GM23248 (cell line): ENCODE data around the gene PCDHGB3. TPM values are rescaled to one million over a fixed set of nuclear protein-coding genes. Genes with fewer than 3 reads are reported as not detected.
"Not testable (repeated sequence)": the region's sequence is repeated elsewhere in the genome, so short reads cannot be mapped to it uniquely, and the experiment has no call there.

Experiments used
- DNase-seq: peaks from one replicate; pipeline ENCODE4 v3.0.0-alpha.2; 2015
- H2AFZ ChIP-seq: fragments of 200-600 bp; sonication (generic); 2 replicates; pipeline ENCODE4 v1.6.1; 2016; ENCODE audit warnings: antibody characterized with exemption
- H3F3A ChIP-seq: fragments of 200-600 bp; sonication (generic); 2 replicates; pipeline ENCODE4 v1.6.1; 2016; ENCODE audit warnings: mild to moderate bottlenecking, antibody characterized with exemption, mixed run types; ENCODE audit not compliant: insufficient read depth
- H3K27ac ChIP-seq: fragments of 200-600 bp; sonication (generic); 2 replicates; pipeline ENCODE4 v1.5.1; 2016; ENCODE audit warnings: mild to moderate bottlenecking
- H3K27me3 ChIP-seq: fragments of 200-600 bp; sonication (generic); replicated peaks from 2 replicates; pipeline ENCODE4 v1.6.1; 2016; ENCODE audit warnings: mild to moderate bottlenecking; ENCODE audit not compliant: insufficient read depth
- H3K36me3 ChIP-seq: fragments of 200-600 bp; sonication (generic); 2 replicates; pipeline ENCODE4 v1.6.1; 2016; ENCODE audit warnings: low read depth, mild to moderate bottlenecking
- H3K4me1 ChIP-seq: fragments of 200-600 bp; sonication (generic); 2 replicates; pipeline ENCODE4 v1.6.1; 2016; ENCODE audit warnings: mild to moderate bottlenecking; ENCODE audit not compliant: insufficient read depth
- H3K4me2 ChIP-seq: fragments of 200-600 bp; sonication (generic); one replicate; pipeline ENCODE4 v1.6.1; 2016; ENCODE audit warnings: mild to moderate bottlenecking; ENCODE audit not compliant: unreplicated experiment
- H3K4me3 ChIP-seq: fragments of 200-600 bp; sonication (generic); 2 replicates; pipeline ENCODE4 v1.5.1; 2016; ENCODE audit warnings: mild to moderate bottlenecking
- H3K79me2 ChIP-seq: fragments of 200-600 bp; sonication (generic); 2 replicates; pipeline ENCODE4 v1.6.1; 2016; ENCODE audit warnings: mild to moderate bottlenecking; ENCODE audit not compliant: insufficient read depth
- H3K9ac ChIP-seq: fragments of 200-600 bp; sonication (generic); 2 replicates; pipeline ENCODE4 v1.6.1; 2016; ENCODE audit warnings: mild to moderate bottlenecking
- H3K9me2 ChIP-seq: fragments of 200-600 bp; sonication (generic); 2 replicates; pipeline ENCODE4 v1.6.1; 2016; ENCODE audit warnings: mixed run types, mild to moderate bottlenecking, moderate library complexity; ENCODE audit not compliant: insufficient read depth
- H3K9me3 ChIP-seq: fragments of 200-600 bp; sonication (generic); one replicate; pipeline ENCODE4 v1.6.1; 2017; ENCODE audit warnings: low read depth
- H4K20me1 ChIP-seq: fragments of 200-600 bp; sonication (generic); 2 replicates; pipeline ENCODE4 v1.6.0; 2016; ENCODE audit not compliant: insufficient read depth
- EZH2 ChIP-seq: fragments of 200-600 bp; sonication (generic); IDR thresholded peaks from 2 replicates; pipeline ENCODE4 v1.6.1; 2018; ENCODE audit warnings: antibody characterized with exemption, mild to moderate bottlenecking; ENCODE audit not compliant: insufficient read depth, poor library complexity, severe bottlenecking
- EZH2phosphoT487 ChIP-seq: fragments of 200-600 bp; sonication (generic); IDR thresholded peaks from 2 replicates; pipeline ENCODE4 v1.6.1; 2018; ENCODE audit warnings: antibody characterized with exemption, moderate library complexity, mild to moderate bottlenecking, low read depth; ENCODE audit not compliant: insufficient read depth
- WGBS, 2 experiments: methylation state at CpG; one replicate each; pipeline ENCODE4 v1.1.6; 2015 to 2017; ENCODE audit warnings: low lambda C conversion rate in 2 of 2, low coverage in 1 of 2; ENCODE audit errors: missing lambda C conversion rate in 2 of 2; 5-methylcytosine and 5-hydroxymethylcytosine counted together
- in situ Hi-C: fragments of 300-500 bp; cut with MboI; formaldehyde crosslinking; loops from 2 replicates; pipeline ENCODE4 v1.15.0; 2020
- polyA plus RNA-seq: library from polyadenylated mRNA; unstranded; fragments of >200 nt; fragmentation: Nextera tagmentation; extraction: Ambion mirVana; gene quantifications from 2 replicates; pipeline ENCODE4 v1.2.1, GENCODE V29; 2016
- total RNA-seq: library from RNA; depleted of rRNA; stranded (reverse); fragments of >200 nt; shearing (Covaris generic); gene quantifications from 2 replicates; pipeline ENCODE4 v1.2.3, GENCODE V29; 2014

The PCDHGB3 gene
- total and polyA plus RNA-seq, 2 experiments from 2014 or later, result 0.95 to 4.0 TPM

GRCh38 chr5:141373673-141374317 lies 3.8 kb downstream of the PCDHGB3 start, which contains the start of gene PCDHGA6:
Gene PCDHGA6, plus strand, starts transcription at chr5:141373891. Its CDS starts 193 bp downstream, at chr5:141374084.
- no peaks in the 10 kb centered on the region for H3K27me3 ChIP-seq
- no peaks in the 10 kb centered on the region for H3F3A ChIP-seq
- no peaks in the 10 kb centered on the region for H3K36me3 ChIP-seq
- H3K4me3 ChIP-seq, result peak within 1 kb of the TSS; percentile 77
- no peaks in the 10 kb centered on the region for H3K4me1 ChIP-seq
- H3K27ac ChIP-seq, result peak within 1 kb of the TSS; percentile 44
- WGBS, 2 experiments, result 13 to 20% methylated on average over 27 of the region's 27 CpGs
- peak within 1 kb of the TSS; percentile 67 for H3K9ac ChIP-seq
- in situ Hi-C loops, result no loop called here
- H3K9me3 ChIP-seq, result no peaks in the 10 kb centered on the region
- peak; percentile 64 for DNase-seq
- TF ChIP-seq EZH2phosphoT487 (no peak), EZH2 (no peak)
- H2AFZ ChIP-seq, result peak within 1 kb of the TSS; percentile 92
- H3K79me2 ChIP-seq, result no peaks in the 10 kb centered on the region
- H4K20me1 ChIP-seq, result no peaks in the 10 kb centered on the region
- no peaks in the 10 kb centered on the region for H3K9me2 ChIP-seq
- peak within 1 kb of the TSS; percentile 80 for H3K4me2 ChIP-seq

GRCh38 chr5:141374627-141375026 lies 4.6 kb downstream of the PCDHGB3 start:
- no peaks in the 10 kb centered on the region for H3K27me3 ChIP-seq
- no peaks in the 10 kb centered on the region for H3K9me2 ChIP-seq
- no peaks in the 10 kb centered on the region for H4K20me1 ChIP-seq
- H3K4me2 ChIP-seq, result peak overlapping the region; percentile 80
- no peaks in the 10 kb centered on the region for H3K4me1 ChIP-seq
- no peaks in the 10 kb centered on the region for H3K9me3 ChIP-seq
- H3K4me3 ChIP-seq, result peak overlapping the region; percentile 77
- TF ChIP-seq EZH2 (no peak), EZH2phosphoT487 (no peak)
- DNase-seq, result no peak
- in situ Hi-C loops, result no loop called here
- no peak overlapping the region for H3K9ac ChIP-seq
- H3K36me3 ChIP-seq, result no peaks in the 10 kb centered on the region
- H3K27ac ChIP-seq, result no peak overlapping the region
- H2AFZ ChIP-seq, result peak overlapping the region; percentile 92
- H3F3A ChIP-seq, result no peaks in the 10 kb centered on the region
- WGBS, 2 experiments, result 53 to 61% methylated on average over 14 of the region's 14 CpGs
- no peaks in the 10 kb centered on the region for H3K79me2 ChIP-seq

GRCh38 chr5:141375444-141376155 lies 5.6 kb downstream of the PCDHGB3 start:
- H3K36me3 ChIP-seq, H4K20me1 ChIP-seq, H3K4me3 ChIP-seq, H3K27me3 ChIP-seq, H2AFZ ChIP-seq, H3K9ac ChIP-seq, DNase-seq, H3K4me1 ChIP-seq, H3K79me2 ChIP-seq, H3F3A ChIP-seq, H3K27ac ChIP-seq, in situ Hi-C loops, H3K4me2 ChIP-seq, H3K9me3 ChIP-seq, H3K9me2 ChIP-seq: not testable (repeated sequence)
- WGBS, 2 experiments, result 53 to 66% methylated on average over 32 to 34 of the region's 48 CpGs

- no peaks in the 10 kb centered on the region for H4K20me1 ChIP-seq
- no peak for TF ChIP-seq EZH2phosphoT487
- no peak for TF ChIP-seq EZH2
- no peaks in the 10 kb centered on the region for H3K79me2 ChIP-seq
- in situ Hi-C loops, result no loop called here
- H3K36me3 ChIP-seq, result no peaks in the 10 kb centered on the region
- no peak within 1 kb of the TSS for H3K4me2 ChIP-seq
- H3F3A ChIP-seq, result no peaks in the 10 kb centered on the region
- no peaks in the 10 kb centered on the region for H3K9me2 ChIP-seq
- 34 to 38% methylated on average over 36 to 37 of the region's 37 CpGs for WGBS, 2 experiments
- H2AFZ ChIP-seq, result no peak within 1 kb of the TSS; the same call in 1 of the 2 replicates
- H3K9me3 ChIP-seq, result no peaks in the 10 kb centered on the region
- no peak for DNase-seq
- H3K27ac ChIP-seq, result no peak within 1 kb of the TSS
- H3K4me1 ChIP-seq, result no peaks in the 10 kb centered on the region
- no peak within 1 kb of the TSS; the same call in 1 of the 2 replicates for H3K4me3 ChIP-seq
- H3K9ac ChIP-seq, result no peak within 1 kb of the TSS
- H3K27me3 ChIP-seq, result no peaks in the 10 kb centered on the region
Observed at GRCh38 chr5:141382469-141383294, 12.6 kb downstream of the PCDHGB3 start, which contains the start of gene PCDHGA7. Gene PCDHGA7, plus strand, starts transcription at chr5:141382742. Its CDS starts 158 bp downstream, at chr5:141382900.
